SKM-1 (cell line): ENCODE measurements around the gene LHPP.

Source experiments
- DNase-seq: peaks from one replicate; lab custom pipeline; 2025; ENCODE audit not compliant: unreplicated experiment; lab: John Stamatoyannopoulos, UW

Gene LHPP

GRCh38 chr10:124651402-124651891, 189.8 kb downstream of the LHPP start:
- no peak for DNase-seq

GRCh38 chr10:124652200-124652599, 190.6 kb downstream of the LHPP start:
- DNase-seq, result no peak

GRCh38 chr10:124652701-124653100, 191.1 kb downstream of the LHPP start:
- DNase-seq, result no peak

GRCh38 chr10:124653311-124653710, 191.7 kb downstream of the LHPP start:
- no peak for DNase-seq

GRCh38 chr10:124653811-124654651, 192.4 kb downstream of the LHPP start:
- DNase-seq, result no peak

- no peak for DNase-seq
These were observed 193.1 kb downstream of the LHPP start for GRCh38 chr10:124654686-124655085.

- DNase-seq, result no peak
These were observed 193.8 kb downstream of the LHPP start for GRCh38 chr10:124655191-124656112.

GRCh38 chr10:124656113-124656490, 194.5 kb downstream of the LHPP start:
- no peak for DNase-seq

- no peak for DNase-seq
These were observed 194.9 kb downstream of the LHPP start for GRCh38 chr10:124656541-124656940.

GRCh38 chr10:124657806-124658205, 196.2 kb downstream of the LHPP start:
- no peak for DNase-seq

GRCh38 chr10:124658591-124659242, 197.1 kb downstream of the LHPP start:
- DNase-seq, result no peak

- DNase-seq, result no peak
These were observed 197.8 kb downstream of the LHPP start for GRCh38 chr10:124659380-124659779.

GRCh38 chr10:124660404-124661125, 198.9 kb downstream of the LHPP start:
- DNase-seq, result no peak

GRCh38 chr10:124661660-124662180, 200.1 kb downstream of the LHPP start:
- no peak for DNase-seq

GRCh38 chr10:124663228-124663627, 201.6 kb downstream of the LHPP start:
- no peak for DNase-seq
